ENCODE data around the gene OOSP4A.

DNA sequence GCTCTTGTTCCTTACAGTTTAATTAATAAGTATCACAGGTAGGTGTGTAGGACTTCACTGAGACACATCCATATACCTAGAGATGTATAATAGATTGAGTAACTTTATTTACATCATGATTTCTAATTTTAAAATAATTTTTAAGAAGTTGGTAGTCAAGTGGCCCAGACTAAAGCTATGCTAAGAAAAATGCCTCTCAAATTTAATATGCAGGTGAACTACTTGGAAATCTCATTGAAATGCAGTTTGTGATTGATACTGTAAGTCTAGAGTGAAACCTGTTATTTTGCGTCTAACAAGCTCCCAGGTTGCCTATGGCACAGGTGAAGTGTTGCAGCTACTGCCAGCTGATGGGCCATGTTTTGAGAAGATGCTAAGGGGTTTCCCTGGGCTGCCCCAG is 53.0 kb downstream of the OOSP4A start, which contains the start of gene OOSP4B:
- TF ChIP-seq EZH2phosphoT487 (IDR thresholded peaks at IDR 0.05; ENCODE audit: insufficient read depth, low read depth) (no peak), EZH2 (IDR thresholded peaks at IDR 0.05; ENCODE audit: insufficient read depth, poor library complexity, severe bottlenecking) (no peak)
